RPMI7951 (cell line): ENCODE data around the gene KCTD21. TPM values are rescaled to one million over a fixed set of nuclear protein-coding genes. Genes with fewer than 3 reads are reported as not detected.
"Not testable (repeated sequence)": the region's sequence is repeated elsewhere in the genome, so short reads cannot be mapped to it uniquely, and the experiment has no call there.

Experiments used
- DNase-seq: peaks from one replicate; pipeline ENCODE4 v3.0.0-alpha.2; 2012; ENCODE audit warnings: low read depth
- total RNA-seq: library from RNA; depleted of rRNA; stranded (reverse); fragments of >200 nt; shearing (Covaris generic); gene quantifications from 2 replicates; pipeline ENCODE4 v1.2.3, GENCODE V29; 2014

The KCTD21 gene
- total RNA-seq, 1 experiment from 2014 or later, result 10.9 TPM

- no peak for DNase-seq
These were observed 11.8 kb downstream of the KCTD21 start for GRCh38 chr11:78176605-78177141.

- DNase-seq, result not testable (repeated sequence)
These were observed 12.6 kb downstream of the KCTD21 start for GRCh38 chr11:78175862-78176261.

GRCh38 chr11:78171951-78172350 is 16.5 kb downstream of the KCTD21 start:
- DNase-seq, result no peak

GRCh38 chr11:78170874-78171549 is 17.4 kb downstream of the KCTD21 start:
- no peak for DNase-seq

- DNase-seq, result no peak
These were observed 18.0 kb downstream of the KCTD21 start for GRCh38 chr11:78170413-78170812.

- no peak for DNase-seq
These were observed 19.6 kb downstream of the KCTD21 start for GRCh38 chr11:78168539-78169477.

- DNase-seq, result no peak
These were observed 21.5 kb downstream of the KCTD21 start for GRCh38 chr11:78166855-78167469.

GRCh38 chr11:78164471-78164870 is 24.0 kb downstream of the KCTD21 start:
- no peak for DNase-seq

- DNase-seq, result no peak
These were observed 24.6 kb downstream of the KCTD21 start for GRCh38 chr11:78163828-78164227.

GRCh38 chr11:78161962-78162371 is 26.5 kb downstream of the KCTD21 start:
- DNase-seq, result peak; percentile 49

GRCh38 chr11:78161346-78161745 is 27.1 kb downstream of the KCTD21 start:
- DNase-seq, result no peak

GRCh38 chr11:78160557-78160956 is 27.9 kb downstream of the KCTD21 start:
- DNase-seq, result no peak

- no peak for DNase-seq
These were observed 29.3 kb downstream of the KCTD21 start for GRCh38 chr11:78158987-78159652.

GRCh38 chr11:78156127-78156844 is 32.1 kb downstream of the KCTD21 start:
- DNase-seq, result no peak

- DNase-seq, result no peak
These were observed 36.6 kb downstream of the KCTD21 start for GRCh38 chr11:78151804-78152203.

GRCh38 chr11:78150754-78151153 is 37.7 kb downstream of the KCTD21 start:
- no peak for DNase-seq

- no peak for DNase-seq
These were observed 38.1 kb downstream of the KCTD21 start for GRCh38 chr11:78150346-78150745.

GRCh38 chr11:78149646-78150045 is 38.8 kb downstream of the KCTD21 start:
- DNase-seq, result peak; percentile 20

- no peak for DNase-seq
These were observed 40.6 kb downstream of the KCTD21 start for GRCh38 chr11:78147807-78148206.

GRCh38 chr11:78145511-78146025 is 42.9 kb downstream of the KCTD21 start:
- no peak for DNase-seq
